ENCODE data around the gene ANKFN1.
"Not testable (repeated sequence)": the region's sequence is repeated elsewhere in the genome, so short reads cannot be mapped to it uniquely, and the experiment has no call there.

The ANKFN1 gene

GRCh38 chr17:56185491-56186221, 32.4 kb downstream of the ANKFN1 start:
- DNase-seq: no peak

DNA sequence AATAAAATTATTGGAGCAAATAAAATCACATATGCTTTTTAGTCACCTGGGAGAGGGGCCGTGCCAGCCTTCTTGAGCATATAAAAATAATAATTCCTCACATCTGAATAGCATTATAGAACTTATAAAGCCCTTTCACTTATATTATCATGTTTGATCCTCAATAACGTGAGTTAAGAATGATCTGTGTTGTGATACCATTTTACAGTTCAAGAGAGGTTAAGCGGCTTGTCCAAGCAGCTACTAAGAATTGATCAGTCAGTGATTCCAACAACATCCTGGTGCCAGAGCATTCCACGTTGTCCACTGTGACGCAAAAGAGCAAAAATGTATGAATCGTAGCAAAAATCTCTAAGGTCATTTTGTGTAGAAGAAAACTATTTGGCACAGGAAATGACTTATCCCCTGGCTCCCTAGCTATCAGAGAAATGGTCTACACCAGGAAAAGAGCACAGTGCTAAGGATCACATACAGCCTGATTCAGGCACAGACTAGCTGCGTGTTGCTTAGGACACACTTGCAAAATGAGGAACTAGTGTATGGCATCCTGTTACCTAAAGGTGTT, 33.0 kb downstream of the ANKFN1 start:
- no peak for DNase-seq

DNA sequence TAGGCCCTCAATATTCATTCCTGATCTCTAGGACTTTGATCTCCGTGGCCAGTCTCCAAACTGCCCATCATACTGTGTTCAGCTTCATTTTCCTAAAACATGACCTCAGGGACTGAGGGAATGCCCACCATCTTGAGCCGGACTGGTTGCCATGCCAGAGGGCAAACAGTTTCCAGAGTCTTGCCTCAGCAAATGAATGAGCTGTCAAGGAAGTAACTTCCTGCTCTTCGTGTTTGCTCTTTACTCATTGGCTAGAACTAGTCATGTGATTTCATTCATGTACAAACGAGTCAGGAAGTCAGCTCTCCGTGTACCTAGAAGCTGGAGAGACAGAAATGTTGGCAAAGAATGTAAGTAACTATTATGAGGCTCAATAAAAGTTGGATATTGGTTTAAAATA, 50.2 kb downstream of the ANKFN1 start:
- no peak for DNase-seq

DNA sequence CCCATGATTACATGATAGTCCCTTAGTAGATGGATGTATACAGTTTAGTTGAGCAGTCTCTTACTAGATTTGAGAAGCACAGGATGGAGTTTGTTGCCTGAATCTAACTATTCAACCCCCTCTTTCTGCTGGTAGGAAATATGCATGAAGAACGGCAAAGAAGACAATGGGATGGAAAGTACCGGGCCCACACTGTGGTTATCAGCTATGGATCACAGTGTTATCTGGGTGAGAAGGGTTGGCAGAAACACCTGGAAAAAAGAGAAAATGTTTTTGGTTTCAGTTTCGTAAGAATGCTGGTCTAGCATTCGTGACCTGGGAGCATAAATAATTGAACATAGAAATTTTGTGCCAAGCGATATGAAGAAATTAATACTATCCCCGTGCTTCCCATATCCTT, 53.1 kb downstream of the ANKFN1 start:
- no peak for DNase-seq

- no peak for DNase-seq
Measured at GRCh38 chr17:56213031-56213430, 59.8 kb downstream of the ANKFN1 start.

DNA sequence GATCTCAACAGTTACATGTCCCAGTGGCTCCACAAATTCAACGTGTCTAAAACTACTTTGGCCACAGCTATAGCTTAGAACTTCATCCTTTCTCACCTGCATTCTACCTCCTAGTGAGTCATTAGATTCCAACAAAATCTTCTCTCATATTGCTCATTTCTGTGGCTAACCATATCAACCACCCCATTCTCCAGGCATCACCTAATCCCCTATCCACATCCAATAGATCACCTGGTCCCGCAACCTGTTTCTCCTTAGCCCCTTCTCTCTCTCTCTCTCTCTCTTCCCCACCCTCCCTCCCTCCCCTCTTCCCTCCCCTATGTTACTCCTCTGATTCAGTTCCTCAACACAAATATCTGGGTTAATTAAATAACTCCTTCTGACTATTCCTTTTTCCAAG, 64.6 kb downstream of the ANKFN1 start:
- DNase-seq: no peak

DNA sequence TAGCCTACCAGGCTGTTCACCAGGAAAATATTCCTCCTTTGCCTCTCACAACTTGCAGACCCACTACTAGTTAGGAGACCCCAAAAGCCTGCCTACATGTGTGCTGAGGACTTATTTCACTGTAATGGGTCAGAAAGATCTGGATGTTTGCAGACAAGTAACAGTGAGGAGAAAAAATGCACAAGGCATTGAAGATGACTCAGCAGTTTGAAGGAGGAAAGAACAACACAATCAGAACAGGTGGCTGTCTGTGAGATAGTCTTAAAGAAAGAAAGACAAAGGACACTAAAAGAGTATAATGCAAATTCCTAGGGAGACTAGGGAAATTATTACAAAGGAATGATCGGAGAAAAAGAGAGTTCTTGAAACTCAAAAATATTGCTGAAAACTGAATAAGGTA, 69.0 kb downstream of the ANKFN1 start:
- no peak for DNase-seq

DNA sequence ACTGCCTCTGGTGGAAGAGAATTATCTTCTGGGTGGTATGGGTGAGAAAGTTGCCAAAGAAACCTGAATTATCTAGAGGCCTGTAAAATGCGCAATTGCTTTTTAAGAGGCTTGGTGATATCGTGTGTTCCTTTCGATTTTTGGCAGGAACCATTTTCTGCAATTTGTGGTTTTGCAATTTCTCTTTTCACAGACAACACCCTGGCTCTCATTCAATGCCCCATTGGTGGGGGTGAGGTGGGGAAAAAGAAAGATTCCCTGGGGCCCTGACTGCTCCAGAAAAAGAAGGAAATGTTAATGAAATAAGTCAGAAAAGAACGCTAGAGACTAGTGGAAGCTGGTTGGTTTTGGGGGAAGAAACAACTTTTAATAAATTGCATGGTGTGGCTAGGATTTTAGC, 77.4 kb downstream of the ANKFN1 start:
- no peak for DNase-seq

DNA sequence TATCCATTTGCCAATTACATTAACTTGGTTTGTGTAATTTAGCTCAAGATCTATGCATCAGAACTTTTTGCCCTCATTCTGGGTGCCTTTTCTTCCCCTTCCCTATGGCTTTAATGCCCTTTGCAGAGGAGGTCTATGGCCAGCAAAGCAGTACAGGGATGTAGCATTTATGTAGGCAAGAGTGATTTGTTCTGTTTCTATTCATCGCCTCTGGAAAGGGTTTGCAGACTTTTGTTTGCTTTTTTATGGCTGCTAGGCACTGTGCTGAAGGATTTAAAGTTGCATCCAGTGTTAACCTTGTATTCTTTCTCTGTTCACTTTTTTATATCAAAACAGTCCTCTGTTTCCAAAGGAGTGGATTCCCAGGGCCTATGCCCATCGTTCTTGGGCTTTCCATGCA, 78.0 kb downstream of the ANKFN1 start:
- no peak for DNase-seq

GRCh38 chr17:56231693-56232092, 78.4 kb downstream of the ANKFN1 start:
- DNase-seq: no peak

DNA sequence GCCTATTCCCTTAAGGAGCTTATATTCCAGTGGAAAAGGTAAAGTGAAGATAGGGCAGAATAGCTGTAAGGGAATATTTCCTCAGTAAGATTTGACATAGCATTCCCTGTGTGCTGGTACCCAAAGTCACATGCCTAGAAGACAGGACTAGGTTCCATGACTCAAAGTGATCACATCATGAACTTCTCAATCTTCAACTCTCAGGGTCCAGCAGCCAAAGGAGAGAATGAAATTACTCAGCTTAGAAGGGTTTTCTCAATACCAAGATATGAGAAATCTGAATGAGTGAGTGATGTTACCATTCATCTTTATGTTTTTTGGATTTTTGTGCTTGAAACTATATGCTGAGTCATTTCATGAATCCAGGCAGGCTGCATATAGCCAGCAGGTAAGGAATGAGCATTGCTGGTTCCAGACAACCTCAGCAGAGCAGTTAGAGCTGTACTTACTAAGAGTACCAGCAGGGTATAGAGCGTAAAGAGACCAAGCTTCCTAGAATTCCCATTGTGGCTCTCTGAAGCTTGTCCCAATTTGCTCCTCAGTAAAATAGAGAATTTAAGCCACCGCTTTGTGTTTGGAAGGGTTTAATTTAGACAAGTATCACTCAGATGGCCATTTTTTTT, 91.1 kb downstream of the ANKFN1 start:
- DNase-seq: no peak

GRCh38 chr17:56247816-56248215, 94.5 kb downstream of the ANKFN1 start:
- no peak for DNase-seq

DNA sequence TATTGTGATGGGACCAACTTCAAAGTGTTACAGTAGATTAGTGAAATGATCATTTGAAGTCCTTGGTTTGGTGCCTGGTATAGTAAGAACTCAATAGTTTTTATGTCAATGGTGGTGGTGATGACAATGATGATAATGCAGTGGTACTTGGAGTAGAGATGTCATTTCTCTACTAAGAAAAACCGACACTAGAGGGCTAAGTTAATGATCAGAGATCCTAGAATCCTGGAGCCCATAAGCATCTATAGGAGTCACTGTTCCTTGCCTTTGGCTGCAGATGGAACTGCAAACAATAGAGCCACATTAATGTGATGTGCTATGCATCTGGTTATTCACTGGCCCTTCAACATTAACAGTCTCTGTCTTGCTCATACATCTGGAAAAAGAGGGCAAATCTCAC, 103.8 kb downstream of the ANKFN1 start:
- DNase-seq: no peak

GRCh38 chr17:56260376-56261002, 107.2 kb downstream of the ANKFN1 start:
- no peak for DNase-seq

GRCh38 chr17:56262803-56263202, 109.5 kb downstream of the ANKFN1 start:
- no peak for DNase-seq

- DNase-seq: no peak
Measured at GRCh38 chr17:56269556-56270389, 116.5 kb downstream of the ANKFN1 start.

DNA sequence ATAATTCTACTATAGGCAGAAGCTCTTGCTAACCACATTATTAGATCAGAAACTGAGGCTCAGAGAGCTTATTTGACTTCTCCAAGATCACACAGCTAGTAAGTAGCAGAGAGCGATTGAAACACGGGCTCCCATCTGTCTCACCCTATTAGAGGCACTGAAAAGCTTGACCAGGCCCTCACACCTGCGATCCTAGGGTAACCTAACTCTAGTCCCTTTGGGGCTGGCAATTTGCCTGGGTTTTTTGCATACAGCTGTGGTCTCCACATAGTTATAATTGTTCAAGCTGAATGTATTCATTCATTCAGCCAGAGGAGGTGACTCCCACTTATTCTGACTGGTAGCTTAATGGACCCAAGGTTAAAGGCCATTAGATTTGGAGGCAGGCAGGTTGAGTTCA, 121.2 kb downstream of the ANKFN1 start:
- no peak for DNase-seq

GRCh38 chr17:56284482-56284881, 131.2 kb downstream of the ANKFN1 start:
- DNase-seq: no peak

DNA sequence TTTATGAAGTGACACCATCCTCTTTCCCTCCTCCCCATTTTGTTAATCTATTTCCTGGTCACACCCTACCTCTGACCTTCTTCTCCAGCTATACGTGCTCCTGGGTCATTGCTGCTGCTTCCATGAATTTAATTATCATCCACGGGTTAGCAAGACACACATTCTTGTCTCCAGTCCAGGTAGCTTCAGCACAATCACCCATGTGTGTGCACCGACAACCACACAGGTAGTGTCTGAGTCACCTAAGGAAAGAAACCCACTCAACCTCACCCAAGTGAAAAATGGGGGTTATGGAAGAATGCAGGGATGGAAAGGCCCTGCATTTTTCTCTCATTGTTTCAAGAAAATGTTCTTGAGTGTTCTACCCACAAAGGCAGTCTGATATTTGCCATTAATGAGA, 135.5 kb downstream of the ANKFN1 start:
- DNase-seq: not testable (repeated sequence)

DNA sequence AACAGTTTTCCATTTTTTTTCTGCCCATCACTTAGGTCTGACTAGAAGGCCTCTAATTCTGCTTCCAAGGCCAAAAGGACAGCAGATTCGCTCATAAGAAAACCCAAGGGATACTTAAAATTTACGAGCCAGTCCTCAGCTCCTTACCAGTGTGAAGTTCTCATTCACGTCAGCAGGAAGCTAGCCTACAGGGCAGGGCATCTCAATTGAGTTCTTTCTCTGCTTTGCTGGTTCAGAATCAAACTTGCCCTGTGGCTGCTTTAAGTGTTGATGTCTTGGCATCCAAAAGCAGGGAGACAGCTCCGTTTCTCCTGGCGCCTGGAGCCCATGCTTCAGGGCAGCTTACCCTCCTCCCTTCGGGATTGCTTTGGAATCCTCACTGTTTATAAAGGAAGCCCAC, 136.0 kb downstream of the ANKFN1 start:
- no peak for DNase-seq

GRCh38 chr17:56290101-56290801, 137.0 kb downstream of the ANKFN1 start:
- DNase-seq: no peak

DNA sequence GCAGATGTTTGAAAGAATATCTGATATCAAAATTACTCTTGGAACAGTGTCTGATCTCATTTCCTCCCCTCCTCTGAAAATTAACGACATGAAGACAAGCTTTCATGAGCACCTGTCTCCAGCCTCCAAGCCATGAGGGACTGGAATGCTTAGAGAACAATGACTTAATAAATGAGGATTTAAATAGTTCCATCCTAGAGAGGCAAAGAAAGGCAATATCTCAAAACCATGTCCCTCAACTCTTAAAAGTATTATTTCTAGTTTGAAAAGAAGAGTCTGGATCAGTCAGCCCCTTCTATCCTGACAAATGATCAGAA, 137.5 kb downstream of the ANKFN1 start:
- DNase-seq: no peak

Measured in right forelimb (tissue), 1 donor.